CD4-positive, alpha-beta T cell treated with Interleukin-15 for 4 hours (primary cell): ENCODE measurements around the gene SCUBE2.
"Not testable (repeated sequence)": the region's sequence is repeated elsewhere in the genome, so short reads cannot be mapped to it uniquely, and the experiment has no call there.

Source experiments
- DNase-seq: peaks from one replicate; pipeline ENCODE4 v3.0.0-alpha.2; 2020; ENCODE audit warnings: low spot score

Gene SCUBE2

DNA sequence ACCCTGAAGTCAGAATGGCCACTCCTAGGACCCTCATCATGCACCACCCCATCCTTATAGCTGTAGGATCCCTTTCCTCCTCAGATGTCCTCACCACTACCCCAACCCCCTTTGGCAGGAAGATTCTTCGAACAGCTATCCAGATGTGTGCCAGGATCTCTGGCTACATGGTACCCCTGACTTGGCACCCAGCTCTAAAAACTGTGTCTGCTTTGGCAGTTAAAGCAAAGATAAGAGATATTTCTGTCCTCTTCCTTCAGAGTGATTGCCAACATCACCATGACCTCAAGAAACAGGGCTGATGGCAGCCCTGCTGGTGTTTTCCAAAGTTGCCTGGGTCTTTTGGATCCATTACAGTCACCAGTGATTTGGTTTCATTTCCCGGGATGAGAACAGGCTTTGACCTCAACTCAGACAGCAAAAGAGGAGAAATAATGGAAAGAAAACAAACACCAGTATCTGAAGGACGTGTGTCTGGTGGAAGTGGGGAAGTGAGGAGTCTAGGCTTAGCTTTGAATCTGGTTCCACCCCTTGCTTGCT, 83.3 kb downstream of the SCUBE2 start:
- DNase-seq: no peak

DNA sequence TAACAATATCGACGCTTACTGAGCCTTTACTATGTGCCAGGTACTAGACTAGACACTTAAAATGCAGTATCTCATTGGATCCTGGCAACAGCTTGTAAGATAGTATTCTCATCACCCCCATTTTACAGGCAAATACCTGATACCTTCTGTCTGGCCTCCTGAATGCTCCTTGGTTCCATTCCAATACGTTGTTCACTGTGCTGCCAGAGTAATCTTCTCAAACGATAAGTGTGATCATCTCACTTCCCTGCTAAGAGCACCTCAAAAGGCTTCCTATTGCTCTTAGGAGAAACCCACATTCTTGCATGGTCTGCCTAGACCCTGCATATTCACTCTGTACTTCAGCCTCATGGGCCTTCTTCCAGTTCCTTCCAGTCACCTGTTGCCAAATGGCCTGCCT, 86.3 kb downstream of the SCUBE2 start:
- no peak for DNase-seq

DNA sequence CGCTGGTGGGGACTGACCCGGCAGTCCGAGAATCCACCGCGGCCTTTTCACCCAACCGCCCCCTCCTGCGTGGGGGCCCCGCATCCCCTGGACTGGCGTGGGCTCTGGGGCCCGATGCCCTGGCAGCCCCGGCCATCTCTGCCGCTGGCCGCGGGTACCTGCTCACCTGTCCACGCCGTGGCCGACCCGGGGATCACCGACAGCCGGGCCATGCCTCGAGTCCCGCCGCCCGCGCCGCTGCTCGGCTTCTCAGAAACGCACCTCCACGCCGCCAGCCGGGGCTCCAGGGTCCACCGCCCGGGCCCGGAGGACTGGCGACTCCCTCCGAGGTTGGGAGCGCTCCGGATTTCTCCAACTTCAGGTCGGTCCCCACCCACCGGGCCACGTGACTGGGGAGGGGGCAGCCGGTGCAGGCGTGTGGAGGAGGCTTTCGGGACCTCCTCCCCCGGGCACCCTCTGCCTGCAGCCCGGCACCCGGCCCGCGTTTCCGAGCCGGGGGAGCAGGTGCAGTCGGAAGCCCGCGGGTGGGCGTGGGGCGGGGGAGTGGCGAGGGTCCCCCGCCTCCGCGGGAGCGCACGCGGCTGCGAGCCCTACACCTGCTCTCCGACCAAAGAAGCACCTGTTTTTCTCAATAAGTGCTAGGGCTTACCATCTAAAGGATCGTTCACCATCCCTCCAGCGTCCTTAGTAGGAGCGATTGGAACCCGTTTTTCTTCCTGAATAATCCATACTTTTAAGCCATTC, 87.0 kb downstream of the SCUBE2 start:
- DNase-seq: no peak

DNA sequence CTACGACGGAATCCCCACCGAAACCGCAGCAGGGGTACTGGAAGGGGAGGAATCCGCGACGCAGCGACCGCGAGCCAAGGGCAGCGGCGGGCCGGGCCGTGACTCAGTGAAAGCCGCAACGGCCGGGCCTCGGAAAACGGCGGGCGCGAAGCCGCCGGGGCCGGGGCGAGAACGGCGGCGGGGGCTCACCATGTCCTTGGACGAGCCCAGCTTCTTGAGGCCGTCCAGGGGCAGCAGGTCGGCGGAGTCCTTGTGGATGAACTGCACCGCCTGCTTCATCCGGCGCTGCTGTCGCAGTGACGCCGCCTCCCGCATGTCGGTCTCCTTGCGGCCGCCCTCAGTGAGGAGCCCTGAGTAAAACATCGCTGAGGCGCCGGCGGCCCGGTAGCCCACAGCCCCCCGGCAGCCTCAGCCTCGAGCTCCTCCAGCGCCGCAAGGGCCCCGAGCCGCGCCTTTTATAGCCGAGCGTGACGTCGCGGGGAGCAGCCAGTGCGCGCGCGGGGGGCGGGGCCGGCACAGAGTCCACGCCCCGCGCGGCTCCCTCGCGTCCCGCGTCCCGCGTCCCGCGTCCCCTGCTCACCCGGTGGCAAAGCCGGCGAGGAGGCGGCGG, 87.7 kb downstream of the SCUBE2 start, which contains the start of gene NRIP3:
NRIP3 (minus strand) TSS at position 429 of the 610 bp plus-strand sequence; CDS start at position 363, 66 bp downstream.
- DNase-seq: peak; percentile 67

DNA sequence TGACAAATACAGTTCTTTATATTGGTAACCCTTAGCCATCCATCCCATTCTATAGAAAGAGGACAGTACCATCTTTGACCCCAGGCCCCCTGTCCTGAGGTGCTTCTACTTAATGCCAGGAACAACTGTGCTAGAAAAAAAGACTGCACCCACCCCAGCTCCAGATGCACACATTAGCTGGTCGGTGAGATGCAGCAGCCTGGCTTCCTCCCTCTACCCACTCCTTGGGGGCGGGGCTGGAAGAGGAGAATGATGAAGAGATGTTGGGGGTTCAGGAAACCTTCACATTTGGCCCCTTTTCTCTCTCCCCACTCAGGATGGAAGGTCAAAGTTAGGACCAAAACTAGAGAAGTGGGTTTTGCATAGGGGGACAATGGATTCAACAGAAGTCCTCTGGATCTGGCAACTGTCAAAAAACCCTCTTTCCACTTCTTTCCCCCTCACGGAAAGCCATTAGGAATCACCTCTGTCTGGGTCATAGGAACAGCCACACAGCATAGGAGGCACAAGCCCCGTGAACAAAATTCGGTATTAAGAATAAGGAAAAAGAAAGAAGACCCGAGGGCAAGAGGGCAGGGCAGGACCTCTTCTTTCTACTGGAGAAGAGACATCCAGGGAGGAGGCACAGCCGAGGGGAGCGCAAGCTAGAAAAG, 88.4 kb downstream of the SCUBE2 start:
- no peak for DNase-seq

DNA sequence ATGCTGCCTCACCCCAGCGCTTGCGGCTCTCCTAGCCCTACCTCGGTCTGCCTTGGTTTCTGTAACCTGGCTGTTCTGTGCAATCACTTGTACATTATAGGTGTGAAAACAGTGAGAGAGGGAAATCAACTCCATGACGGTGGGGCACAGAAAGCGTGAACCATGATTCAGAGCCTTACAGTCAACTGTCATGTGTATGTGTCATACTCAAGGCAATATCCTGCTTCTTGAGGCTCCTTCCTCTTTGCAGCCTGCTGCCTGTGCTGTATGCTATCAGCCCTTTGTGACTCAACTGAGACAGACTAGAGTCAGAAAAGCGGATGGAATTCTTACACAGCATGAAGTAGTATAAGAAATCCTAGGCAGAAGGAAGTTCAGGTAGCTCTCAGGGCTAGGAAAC, 89.7 kb downstream of the SCUBE2 start:
- peak; percentile 46 for DNase-seq

DNA sequence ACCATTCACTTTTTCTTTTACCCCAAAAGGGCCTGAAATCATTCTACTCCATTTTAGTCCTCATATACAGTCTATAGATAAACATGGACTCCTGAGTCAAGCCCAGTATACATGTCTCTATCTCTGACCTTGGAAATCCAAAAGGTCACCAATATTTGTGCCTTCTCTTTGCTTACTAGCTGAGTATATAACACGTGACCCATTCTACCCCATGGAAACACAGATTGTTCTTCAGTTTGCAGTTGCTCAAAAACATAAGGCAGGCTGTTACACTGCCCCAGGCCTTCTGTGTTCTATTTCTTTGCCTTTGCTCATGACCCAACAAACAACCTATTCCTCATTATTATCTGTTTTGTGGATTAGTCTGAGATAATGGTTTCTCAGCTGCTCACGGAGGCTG, 93.4 kb downstream of the SCUBE2 start:
- no peak for DNase-seq

DNA sequence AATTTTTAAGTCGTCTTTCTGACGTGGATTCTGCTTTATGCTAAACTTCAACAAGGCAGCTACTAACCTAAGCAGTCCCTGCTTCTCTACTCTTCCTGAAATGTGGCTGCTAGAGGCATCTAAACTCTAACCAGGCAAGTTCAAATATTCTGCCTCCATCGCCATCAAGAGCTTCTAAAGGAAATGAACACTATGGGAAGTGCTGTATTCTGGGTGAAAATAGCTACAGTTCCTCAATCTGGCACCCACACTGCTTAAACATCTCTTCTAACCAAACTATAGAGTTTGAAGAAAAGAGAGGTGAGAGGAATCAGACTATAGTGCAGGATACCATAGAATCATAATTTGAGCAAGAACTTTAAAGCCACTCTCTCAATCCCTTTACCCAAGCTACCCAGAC, 93.9 kb downstream of the SCUBE2 start:
- DNase-seq: no peak

DNA sequence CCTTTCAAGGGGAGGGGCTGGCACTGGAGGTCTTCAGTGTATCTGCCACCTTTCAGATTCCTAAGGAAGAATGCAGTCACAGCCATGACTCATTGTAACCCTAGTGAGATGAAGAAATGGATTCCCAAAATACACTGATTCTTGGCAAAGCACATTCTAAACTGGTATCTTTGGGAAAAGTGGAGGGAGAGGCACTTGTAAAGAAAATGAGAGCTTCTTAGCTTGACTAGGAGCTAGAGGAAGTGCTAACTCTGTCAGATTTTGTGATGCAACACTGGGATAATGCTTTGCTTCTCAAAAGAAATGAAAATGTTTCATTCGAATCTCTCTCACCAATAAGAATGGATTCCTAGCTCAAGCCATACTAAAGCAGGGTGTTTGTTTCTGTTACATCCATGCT, 101.9 kb downstream of the SCUBE2 start:
- no peak for DNase-seq

DNA sequence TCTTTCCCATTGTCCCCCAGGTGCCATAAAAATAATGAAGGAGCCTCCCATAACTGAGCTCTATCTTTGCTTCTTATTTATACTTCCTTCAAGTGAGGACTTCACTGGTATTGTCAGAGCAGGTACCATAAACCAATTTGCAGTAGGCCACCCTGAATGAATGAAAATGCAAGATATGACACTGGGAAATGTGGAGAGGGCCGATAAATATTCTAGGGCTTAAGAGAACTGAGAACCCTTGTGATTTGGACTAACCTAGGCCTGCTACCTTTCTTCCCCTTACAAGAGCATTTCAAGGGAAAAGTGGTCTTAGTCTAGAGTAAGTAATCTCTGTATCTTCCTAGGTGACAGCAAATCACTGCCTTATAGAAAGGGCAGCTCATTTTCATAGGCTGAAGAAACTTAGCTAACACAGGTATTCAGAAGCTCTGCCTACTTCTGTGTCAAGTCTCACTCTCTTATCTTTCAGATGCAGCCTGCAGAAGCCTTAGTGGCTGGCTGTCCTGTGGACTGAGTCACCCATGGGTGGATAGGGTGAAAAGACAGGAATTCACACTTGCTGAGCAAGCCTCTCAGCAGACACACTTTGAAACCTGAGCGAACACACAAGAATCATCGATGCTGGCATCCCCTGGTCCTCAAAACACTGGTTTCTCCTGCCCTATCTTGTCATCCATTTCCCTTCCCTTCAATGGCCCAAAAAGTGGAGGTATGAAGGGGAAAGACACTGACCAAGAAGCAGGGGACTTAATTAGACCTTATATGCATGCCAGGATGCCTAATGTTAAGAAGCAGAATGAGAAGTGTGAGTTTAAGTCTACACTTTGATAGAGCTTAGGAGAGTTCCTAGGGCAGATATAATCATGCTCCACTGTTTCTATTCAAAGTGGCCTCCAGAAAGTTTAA, 102.8 kb downstream of the SCUBE2 start:
- no peak for DNase-seq

DNA sequence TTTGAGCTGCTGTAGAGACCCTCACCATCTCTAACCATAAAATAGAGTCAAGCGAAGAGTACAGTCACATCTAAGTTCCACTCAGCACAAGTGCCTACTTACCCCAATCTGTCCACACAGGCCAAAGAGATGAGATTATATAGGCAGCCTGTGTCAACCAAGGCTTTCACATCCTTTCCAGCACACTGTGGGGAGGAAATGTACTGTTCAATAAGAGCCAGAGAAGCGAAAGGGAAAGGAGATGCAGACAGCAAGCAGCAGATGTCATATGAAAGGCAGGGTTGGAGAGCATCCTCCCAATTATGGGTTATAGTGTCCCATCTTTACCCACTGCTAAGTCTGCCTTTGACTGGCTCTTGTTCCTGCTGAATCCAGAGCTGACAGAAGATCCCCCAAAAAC, 104.0 kb downstream of the SCUBE2 start:
- no peak for DNase-seq

DNA sequence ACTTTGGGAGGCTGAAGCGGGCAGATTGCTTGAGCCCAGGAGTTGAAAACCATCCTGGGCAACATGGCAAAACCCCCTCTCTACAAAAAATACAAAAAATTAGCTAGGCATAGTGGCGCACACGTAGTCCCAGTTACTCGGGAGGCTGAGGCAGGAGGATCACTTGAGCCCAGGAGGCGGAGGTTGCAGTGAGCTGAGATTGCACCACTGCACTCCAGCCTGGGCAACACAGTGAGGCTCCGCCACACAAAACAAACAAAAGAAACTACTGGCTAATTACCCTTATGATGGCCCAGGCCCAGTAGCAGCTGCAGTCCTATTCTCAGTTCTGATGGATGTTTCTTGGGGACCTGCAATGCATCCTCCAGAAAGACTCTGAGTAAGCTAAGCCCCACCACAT, 104.6 kb downstream of the SCUBE2 start:
- not testable (repeated sequence) for DNase-seq

DNA sequence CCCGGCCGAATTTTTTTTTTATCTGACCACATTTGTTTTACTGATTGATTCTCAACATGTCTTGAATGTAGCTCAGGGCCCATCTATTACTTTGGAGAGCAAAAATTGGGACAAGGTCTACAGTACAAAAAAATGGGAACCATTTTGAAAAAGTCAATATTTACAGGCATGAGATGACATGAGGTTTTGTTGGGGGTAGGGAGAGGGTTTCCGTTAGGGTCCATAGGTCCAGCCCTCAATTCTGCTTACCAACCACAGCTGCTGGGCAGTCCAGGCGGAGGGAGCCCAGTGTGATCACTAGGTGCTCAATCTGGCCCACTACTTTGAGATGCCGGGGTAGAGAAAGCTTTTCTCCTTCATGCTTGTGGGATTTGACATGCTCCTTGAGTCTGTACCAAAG, 105.9 kb downstream of the SCUBE2 start:
- no peak for DNase-seq

DNA sequence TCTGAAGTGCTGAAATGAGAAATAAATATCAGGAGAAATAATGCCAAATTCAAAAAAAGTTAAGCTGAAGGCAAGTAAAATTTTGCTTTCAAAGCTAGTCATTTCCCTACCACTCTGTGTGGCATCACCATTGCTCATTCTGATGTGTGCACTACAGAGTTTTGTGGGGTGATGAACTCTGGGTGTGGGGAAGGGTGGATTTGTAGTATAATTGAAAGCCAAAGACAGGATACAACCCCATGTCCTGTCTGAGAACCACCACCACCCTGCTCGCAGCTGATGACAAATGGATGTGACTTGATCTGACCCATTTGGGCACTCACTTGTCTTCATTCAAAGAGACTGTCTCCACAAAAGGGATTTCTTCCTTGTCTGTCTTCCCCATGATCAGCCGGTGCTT, 107.8 kb downstream of the SCUBE2 start:
- DNase-seq: no peak

DNA sequence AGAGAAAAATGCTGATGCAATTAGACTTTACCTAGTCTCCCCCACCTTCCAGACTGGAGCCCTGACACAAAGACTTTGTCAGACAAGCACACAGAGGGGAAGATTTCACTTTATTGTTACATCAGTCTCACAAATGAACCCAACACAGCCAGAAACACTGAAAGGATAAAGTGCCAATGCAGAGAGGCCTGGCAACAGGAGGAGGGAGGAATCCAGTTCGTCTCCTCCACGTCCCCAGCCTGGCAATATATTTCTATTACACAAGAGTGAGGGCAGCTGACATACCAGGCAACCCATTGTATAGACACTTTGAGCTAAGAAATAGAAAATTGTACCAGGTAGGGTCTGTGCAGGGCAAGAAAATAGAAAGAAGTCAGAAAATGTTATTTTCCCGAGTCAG, 110.9 kb downstream of the SCUBE2 start:
- no peak for DNase-seq

DNA sequence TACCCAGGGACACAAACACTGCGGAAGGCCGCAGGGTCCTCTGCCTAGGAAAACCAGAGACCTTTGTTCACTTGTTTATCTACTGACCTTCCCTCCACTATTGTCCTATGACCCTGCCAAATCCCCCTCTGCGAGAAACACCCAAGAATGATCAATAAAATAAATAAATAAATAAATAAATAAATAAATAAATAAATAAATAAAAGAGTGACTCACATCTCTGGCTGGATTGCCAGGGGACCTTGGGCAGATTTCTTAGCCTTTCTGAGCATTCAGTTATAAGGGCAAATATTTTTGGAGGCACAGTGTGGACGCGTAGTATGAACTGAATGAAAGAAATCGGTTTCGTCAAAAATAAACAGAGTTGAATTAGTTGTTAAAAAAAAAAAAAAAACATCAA, 112.0 kb downstream of the SCUBE2 start:
- DNase-seq: not testable (repeated sequence)

DNA sequence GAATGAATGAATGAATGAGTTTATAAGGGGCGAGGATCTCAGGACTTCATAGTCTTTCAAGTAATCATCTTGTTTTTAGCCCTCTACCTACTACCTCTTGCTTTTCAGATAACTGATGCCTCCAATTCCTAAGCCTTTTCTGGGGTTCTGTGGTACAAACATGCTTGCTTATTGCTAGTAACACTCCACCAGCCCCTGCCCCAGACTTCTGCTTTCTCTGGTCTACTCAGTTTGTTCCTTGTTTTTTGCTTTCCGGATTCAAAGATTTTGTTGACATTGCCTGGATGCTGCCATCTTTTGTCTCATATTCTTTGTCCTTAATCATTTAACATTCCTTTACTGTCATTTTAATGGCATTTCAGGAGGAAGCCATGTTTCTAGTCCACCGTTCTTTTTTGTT, 118.3 kb downstream of the SCUBE2 start:
- no peak for DNase-seq

DNA sequence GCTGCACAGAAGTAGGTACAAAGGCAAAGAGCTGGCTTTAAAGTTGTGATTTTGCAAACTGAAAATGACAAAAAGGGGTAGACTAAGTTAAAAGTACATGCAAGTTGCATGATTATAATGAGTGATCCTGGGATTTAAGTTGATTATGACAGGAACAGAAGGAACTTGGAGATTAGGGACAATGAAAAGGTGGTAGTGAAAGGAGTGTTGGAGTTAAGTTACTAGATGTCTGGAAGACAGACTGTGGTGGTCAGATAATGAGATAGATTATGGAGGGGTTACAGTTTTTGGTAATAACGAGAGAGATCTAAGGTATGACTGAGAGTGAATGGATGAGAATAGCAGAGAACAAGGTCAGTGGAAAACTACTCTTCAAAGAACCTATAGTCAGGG, 119.5 kb downstream of the SCUBE2 start:
- no peak for DNase-seq

DNA sequence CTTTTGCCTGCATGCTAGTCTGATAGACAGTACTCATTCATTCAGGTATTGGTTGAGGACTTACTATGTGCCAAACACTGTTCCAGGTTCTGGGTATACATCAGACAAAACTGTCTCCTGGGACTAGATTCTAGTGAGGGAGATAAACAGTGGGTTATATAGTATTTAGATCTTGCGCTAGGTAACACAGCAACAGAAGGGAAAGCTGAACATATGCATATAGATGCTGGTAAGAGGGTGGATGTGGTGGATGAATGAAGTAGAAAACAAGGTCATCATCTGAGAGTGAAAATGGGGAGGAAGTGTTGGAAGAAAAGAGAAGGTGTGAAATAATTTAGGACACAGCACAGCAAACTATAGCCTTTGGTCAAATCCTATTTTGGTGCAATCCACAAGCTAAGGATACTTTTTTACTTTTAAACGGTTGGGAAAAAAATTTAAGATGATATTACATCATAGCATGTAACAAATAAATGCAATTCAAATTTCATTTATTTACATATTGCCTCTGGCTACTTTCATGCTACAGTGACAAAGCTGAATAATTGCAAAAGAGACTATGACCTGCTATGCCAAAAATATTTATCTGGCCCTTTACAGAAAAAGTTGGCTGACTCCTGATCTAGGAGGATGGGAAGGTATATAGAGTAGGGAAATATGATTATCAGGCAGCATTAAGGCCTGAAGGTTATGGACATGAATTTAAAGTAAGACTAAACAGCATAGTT, 120.0 kb downstream of the SCUBE2 start:
- no peak for DNase-seq
